ENCODE data around the gene PDE7B.
A peak's percentile ranks its signal among the peaks of the same experiment; 100 is the strongest.

- peak; percentile 38; the same call in 1 of the 2 replicates for TF ChIP-seq GATA2 (IDR thresholded peaks at IDR 0.05; ENCODE audit: low read depth, low read length)
- 0 out of 2 replicates have a peak, but pooled peaks have one; percentile 26 for TF ChIP-seq GATA3 (IDR thresholded peaks at IDR 0.05; ENCODE audit: low read depth, low read length)
Observed at GRCh38 chr6:136036071-136036380, 184.5 kb downstream of the PDE7B start.
